Esophagus muscularis mucosa (tissue), 4 donors: ENCODE data around the gene BRD2. TPM values are rescaled to one million over a fixed set of nuclear protein-coding genes. Genes with fewer than 3 reads are reported as not detected.

ENCODE experiments used
- DNase-seq: peaks from one replicate; pipeline ENCODE4 v3.0.0-alpha.2; 2017; ENCODE audit errors: extremely low spot score
- H3K27ac ChIP-seq, 4 donors: fragments of 200-600 bp; sonication (generic); replicated peaks in 1 of 4; 1 replicate in 3 of 4; 2 replicates in 1 of 4; pipeline ENCODE4 v1.5.1; 2016 to 2019; ENCODE audit warnings: mild to moderate bottlenecking in 1 of 4
- H3K27me3 ChIP-seq, 4 donors: fragments of 200-600 bp; sonication (generic); one replicate each; pipeline versions ENCODE4 v1.5.1 to v1.6.0; 2016 to 2019
- H3K36me3 ChIP-seq, 4 donors: fragments of 200-600 bp; sonication (generic); one replicate each; pipeline ENCODE4 v1.5.1; 2016 to 2019
- H3K4me1 ChIP-seq, 4 donors: fragments of 200-600 bp; sonication (generic); one replicate each; pipeline ENCODE4 v1.5.1; 2016 to 2019
- H3K4me3 ChIP-seq, 4 donors: fragments of 200-600 bp; sonication (generic); 1 replicate in 2 of 4; 2 replicates in 2 of 4; pipeline ENCODE4 v1.5.1; 2016 to 2019; ENCODE audit warnings: mild to moderate bottlenecking in 4 of 4, moderate library complexity in 1 of 4
- H3K9me3 ChIP-seq, 4 donors: fragments of 200-600 bp; sonication (generic); 1 replicate in 3 of 4; 2 replicates in 1 of 4; pipeline ENCODE4 v1.5.1; 2016 to 2019
- CTCF ChIP-seq, 3 experiments: fragments of 200-600 bp in 2 of 3; fragments of 450-650 bp in 1 of 3; sonication (generic) in 2 of 3; IDR thresholded peaks; one replicate each; pipeline ENCODE4 v1.5.1; 2017 to 2019; ENCODE audit warnings: antibody characterized with exemption in 3 of 3, mild to moderate bottlenecking in 2 of 3, moderate library complexity in 1 of 3
- EP300 ChIP-seq: sonication (generic); formaldehyde crosslinking; IDR thresholded peaks from one replicate; pipeline ENCODE4 v1.6.1; 2017; ENCODE audit warnings: antibody characterized with exemption
- POLR2A ChIP-seq: fragments of 450-650 bp; IDR thresholded peaks from one replicate; pipeline ENCODE4 v1.6.1; 2017; ENCODE audit warnings: antibody characterized with exemption, moderate library complexity, mild to moderate bottlenecking, low read depth
- POLR2AphosphoS5 ChIP-seq, 2 donors: sonication (generic); formaldehyde crosslinking; IDR thresholded peaks; one replicate each; pipeline ENCODE4 v1.6.1; 2017; ENCODE audit warnings: antibody characterized with exemption in 2 of 2
- WGBS: methylation state at CpG from one replicate; pipeline ENCODE4 v1.1.5; 2018; 5-methylcytosine and 5-hydroxymethylcytosine counted together
- intact Hi-C: fragments of 100-400 bp; cut with DNase I; formaldehyde crosslinking; loops from one replicate; pipeline ENCODE4 v1.15.1; 2023
- total RNA-seq, 4 donors: library from RNA; depleted of rRNA; stranded (reverse); fragments of >200 nt; gene quantifications; one replicate each; pipeline versions ENCODE4 v1.1.0 to v1.2.1, GENCODE V29; 2016

BRD2 gene
- total RNA-seq, 4 donors from 2014 or later: 107 to 148 (median 118) TPM

GRCh38 chr6:33018904-33019303, 50.5 kb downstream of the BRD2 start:
- no peaks in the 10 kb centered on the region for H3K36me3 ChIP-seq
- intact Hi-C loops: loop anchor here (5.0 kb wide), 1 partner anchor 228 kb away; no protein-coding TSS in a partner anchor
- WGBS: 18% methylated on average over 6 of the region's 6 CpGs
- H3K9me3 ChIP-seq: no peaks in the 10 kb centered on the region
- TF ChIP-seq POLR2A (no peak), POLR2AphosphoS5 (IDR thresholded peaks at IDR 0.05) (peak; percentile 64 to 65), EP300 (no peak)
- peak overlapping the region; percentile 67 to 83 (median 73) for H3K27ac ChIP-seq
- DNase-seq: no peak
- peaks cover 26 to 35% (median 33%) of the 10 kb centered on the region in 4 donors for H3K4me1 ChIP-seq
- H3K27me3 ChIP-seq: peaks cover 0 to 28% (median 2%) of the 10 kb centered on the region in 4 donors
- peak overlapping the region; percentile 29 to 47 (median 32) for H3K4me3 ChIP-seq

GRCh38 chr6:33019372-33019771, 51.0 kb downstream of the BRD2 start:
- DNase-seq: no peak
- H3K36me3 ChIP-seq: no peaks in the 10 kb centered on the region
- H3K9me3 ChIP-seq: no peaks in the 10 kb centered on the region
- H3K4me1 ChIP-seq: peaks cover 26 to 35% (median 33%) of the 10 kb centered on the region in 4 donors
- TF ChIP-seq CTCF (IDR thresholded peaks at IDR 0.05) (no peak), EP300 (no peak), POLR2AphosphoS5 (IDR thresholded peaks at IDR 0.05) (no peak), POLR2A (no peak)
- peak overlapping the region; percentile 67 to 83 (median 73) for H3K27ac ChIP-seq
- intact Hi-C loops: loop anchor here (5.0 kb wide), 1 partner anchor 228 kb away; no protein-coding TSS in a partner anchor
- peak overlapping the region in 2 of 4 donors; percentile 33 to 47 for H3K4me3 ChIP-seq
- H3K27me3 ChIP-seq: peaks cover 0 to 23% (median 2%) of the 10 kb centered on the region in 4 donors

GRCh38 chr6:33021917-33022316, 53.5 kb downstream of the BRD2 start:
- Histone ChIP-seq H3K27ac (no peak overlapping the region), H3K4me1 (peaks cover 19 to 24% (median 22%) of the 10 kb centered on the region in 4 donors), H3K4me3 (no peak overlapping the region), H3K9me3 (no peaks in the 10 kb centered on the region), H3K27me3 (peaks cover 0 to 13% (median 2%) of the 10 kb centered on the region in 4 donors), H3K36me3 (no peaks in the 10 kb centered on the region)
- no peak for DNase-seq
- WGBS: 69% methylated on average over 5 of the region's 11 CpGs
- intact Hi-C loops: no loop called here
- TF ChIP-seq POLR2AphosphoS5 (IDR thresholded peaks at IDR 0.05) (no peak), EP300 (no peak), CTCF (IDR thresholded peaks at IDR 0.05) (no peak), POLR2A (no peak)

- peaks cover 0 to 3% (median 0%) of the 10 kb centered on the region in 4 donors for H3K27me3 ChIP-seq
- WGBS: 71% methylated on average over 3 of the region's 3 CpGs
- TF ChIP-seq POLR2A (no peak), EP300 (no peak), CTCF (IDR thresholded peaks at IDR 0.05) (no peak), POLR2AphosphoS5 (IDR thresholded peaks at IDR 0.05) (no peak)
- no peak for DNase-seq
- H3K36me3 ChIP-seq: no peaks in the 10 kb centered on the region
- intact Hi-C loops: no loop called here
- no peak overlapping the region for H3K4me3 ChIP-seq
- H3K9me3 ChIP-seq: no peaks in the 10 kb centered on the region
- H3K27ac ChIP-seq: no peak overlapping the region
- peaks cover 9 to 22% (median 15%) of the 10 kb centered on the region in 4 donors for H3K4me1 ChIP-seq
These were observed 55.1 kb downstream of the BRD2 start for GRCh38 chr6:33023536-33023935.

GRCh38 chr6:33024521-33024920, 56.1 kb downstream of the BRD2 start:
- Histone ChIP-seq H3K9me3 (no peaks in the 10 kb centered on the region), H3K27me3 (no peaks in the 10 kb centered on the region), H3K27ac (no peak overlapping the region), H3K4me3 (no peak overlapping the region), H3K4me1 (peaks cover 4 to 22% (median 11%) of the 10 kb centered on the region in 4 donors), H3K36me3 (no peaks in the 10 kb centered on the region)
- intact Hi-C loops: no loop called here
- no peak for DNase-seq
- TF ChIP-seq EP300: no peak
- TF ChIP-seq CTCF (IDR thresholded peaks at IDR 0.05): no peak
- TF ChIP-seq POLR2AphosphoS5 (IDR thresholded peaks at IDR 0.05): no peak
- TF ChIP-seq POLR2A: no peak
